HG02610 (cell line): ENCODE measurements around the gene WDR88.

Experiments
- ATAC-seq: cut with Tn5 transposase; IDR thresholded peaks from one replicate; pipeline ENCODE4 v1.9.1; 2021; ENCODE audit warnings: mild to moderate bottlenecking, moderate library complexity; ENCODE audit not compliant: unreplicated experiment

The WDR88 gene, protein sequence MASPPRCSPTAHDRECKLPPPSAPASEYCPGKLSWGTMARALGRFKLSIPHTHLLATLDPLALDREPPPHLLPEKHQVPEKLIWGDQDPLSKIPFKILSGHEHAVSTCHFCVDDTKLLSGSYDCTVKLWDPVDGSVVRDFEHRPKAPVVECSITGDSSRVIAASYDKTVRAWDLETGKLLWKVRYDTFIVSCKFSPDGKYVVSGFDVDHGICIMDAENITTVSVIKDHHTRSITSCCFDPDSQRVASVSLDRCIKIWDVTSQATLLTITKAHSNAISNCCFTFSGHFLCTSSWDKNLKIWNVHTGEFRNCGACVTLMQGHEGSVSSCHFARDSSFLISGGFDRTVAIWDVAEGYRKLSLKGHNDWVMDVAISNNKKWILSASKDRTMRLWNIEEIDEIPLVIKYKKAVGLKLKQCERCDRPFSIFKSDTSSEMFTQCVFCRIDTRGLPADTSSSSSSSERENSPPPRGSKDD

GRCh38 chr19:33132021-33132420, at the start of gene WDR88:
Gene WDR88 (plus strand): TSS chr19:33132114. CDS start chr19:33132170, 56 bp downstream.
- ATAC-seq = no peak

- ATAC-seq = no peak
Observed at GRCh38 chr19:33085570-33086128, 46.3 kb upstream of the WDR88 start.

- no peak for ATAC-seq
Observed at GRCh38 chr19:33086955-33087354, 45.0 kb upstream of the WDR88 start.

- no peak for ATAC-seq
Observed at GRCh38 chr19:33089010-33089409, 42.9 kb upstream of the WDR88 start.

GRCh38 chr19:33090179-33090578, 41.7 kb upstream of the WDR88 start:
- no peak for ATAC-seq

- no peak for ATAC-seq
Observed at GRCh38 chr19:33093420-33094210, 38.3 kb upstream of the WDR88 start.

- no peak for ATAC-seq
Observed at GRCh38 chr19:33094436-33095067, 37.4 kb upstream of the WDR88 start.

- ATAC-seq = no peak
Observed at GRCh38 chr19:33096005-33096404, 35.9 kb upstream of the WDR88 start.

DNA sequence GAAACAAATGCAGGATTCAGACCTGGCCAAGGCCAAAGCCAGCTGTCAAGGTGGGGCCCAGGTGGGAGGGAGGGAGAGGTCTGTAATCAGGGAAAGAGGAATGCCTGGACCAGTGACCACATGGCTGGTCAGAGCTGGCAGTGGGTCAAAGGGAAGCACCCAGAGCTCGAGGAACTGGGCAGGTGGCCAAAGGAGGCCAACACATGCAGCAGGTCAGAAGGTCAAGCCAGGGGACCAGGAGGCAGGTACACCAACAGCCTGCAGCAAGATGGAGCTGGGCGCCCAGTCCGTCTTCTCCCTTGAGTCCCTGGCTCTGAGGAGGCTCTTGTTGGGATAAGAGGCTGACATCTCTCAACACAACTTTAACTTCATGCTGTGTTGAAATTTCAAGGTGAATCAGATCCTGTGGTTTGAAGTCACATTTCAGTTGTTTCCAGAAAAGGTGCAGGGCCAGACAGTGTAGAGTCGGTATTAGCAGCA, 33.8 kb upstream of the WDR88 start:
- ATAC-seq = no peak

GRCh38 chr19:33100894-33101644, 30.8 kb upstream of the WDR88 start:
- no peak for ATAC-seq

DNA sequence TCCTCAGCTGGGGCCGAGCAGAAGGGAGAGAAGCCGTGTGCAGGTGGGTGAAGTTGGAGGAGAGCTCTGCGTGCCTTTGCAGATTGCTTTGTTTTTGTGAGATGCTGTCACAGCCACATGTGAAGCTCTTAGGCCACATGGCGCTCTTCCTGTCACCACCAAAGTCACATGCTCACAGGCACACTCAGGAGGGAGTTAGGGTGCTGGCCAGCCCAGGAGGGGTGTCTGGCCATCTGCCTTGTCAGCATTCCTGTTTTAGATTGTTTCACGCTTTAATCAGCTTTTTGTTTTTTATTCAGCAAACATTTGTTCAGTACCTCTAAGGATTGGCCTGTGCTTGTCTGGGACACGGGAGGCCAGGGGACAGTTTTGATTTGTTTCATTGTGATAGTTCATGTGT, 29.0 kb upstream of the WDR88 start:
- no peak for ATAC-seq

DNA sequence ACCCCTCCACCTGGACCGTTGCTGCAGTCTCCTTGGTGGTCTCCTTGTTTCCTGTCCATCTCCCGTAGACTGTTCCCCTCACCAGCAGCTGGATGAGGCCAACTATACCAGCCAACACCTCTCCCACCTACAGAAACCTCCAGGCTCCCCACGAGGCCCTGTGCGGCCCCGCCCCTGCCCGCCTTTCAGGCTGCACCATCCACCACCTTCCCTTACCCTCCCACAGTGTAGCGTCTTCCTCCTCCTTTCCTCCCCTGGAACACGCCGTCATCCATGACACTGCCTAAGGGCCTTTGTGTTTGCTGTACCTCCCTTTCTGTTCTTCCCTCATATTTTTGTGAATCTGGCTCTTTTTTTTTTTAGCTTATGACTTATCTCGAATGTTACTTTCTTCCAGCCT, 23.8 kb upstream of the WDR88 start:
- no peak for ATAC-seq

- no peak for ATAC-seq
Observed at GRCh38 chr19:33110137-33110910, 21.6 kb upstream of the WDR88 start.

DNA sequence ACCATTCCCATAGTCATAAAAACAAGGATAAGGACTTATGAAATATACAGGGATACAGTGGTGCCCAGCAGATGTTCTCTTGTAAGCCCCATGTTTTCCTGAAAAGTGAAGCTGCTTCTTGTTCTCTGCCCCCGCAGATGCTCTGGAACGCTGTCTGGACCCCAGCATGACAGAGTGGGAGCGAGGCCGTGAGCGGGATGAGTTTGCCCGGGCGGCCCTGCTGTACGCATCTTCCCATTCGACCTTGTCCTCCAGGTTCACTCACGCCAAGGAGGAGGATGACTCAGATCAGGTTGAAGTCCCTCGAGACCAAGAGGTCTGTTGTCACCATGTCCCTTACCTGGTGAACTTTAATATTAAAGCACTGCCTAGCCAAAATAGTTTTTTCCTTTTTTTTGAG, 20.3 kb upstream of the WDR88 start:
- ATAC-seq = no peak

GRCh38 chr19:33114312-33114711, 17.6 kb upstream of the WDR88 start:
- no peak for ATAC-seq

DNA sequence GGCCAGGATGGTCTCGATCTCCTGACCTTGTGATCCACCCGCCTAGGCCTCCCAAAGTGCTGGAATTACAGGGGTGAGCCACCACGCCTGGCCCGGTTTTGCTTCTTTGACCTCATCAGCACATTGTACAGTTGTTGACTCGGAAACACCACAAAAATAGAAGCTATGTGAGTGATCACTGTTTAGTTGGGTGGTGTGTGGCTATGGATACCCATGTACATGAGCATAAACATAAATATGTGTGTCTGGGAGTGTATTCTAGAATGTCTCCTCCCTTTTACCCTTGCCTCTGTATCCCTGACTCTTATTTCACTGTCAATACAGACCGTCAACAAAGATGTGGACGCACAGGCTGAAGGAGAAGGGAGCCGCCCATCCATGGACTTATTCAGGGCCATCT, 14.4 kb upstream of the WDR88 start:
- no peak for ATAC-seq

DNA sequence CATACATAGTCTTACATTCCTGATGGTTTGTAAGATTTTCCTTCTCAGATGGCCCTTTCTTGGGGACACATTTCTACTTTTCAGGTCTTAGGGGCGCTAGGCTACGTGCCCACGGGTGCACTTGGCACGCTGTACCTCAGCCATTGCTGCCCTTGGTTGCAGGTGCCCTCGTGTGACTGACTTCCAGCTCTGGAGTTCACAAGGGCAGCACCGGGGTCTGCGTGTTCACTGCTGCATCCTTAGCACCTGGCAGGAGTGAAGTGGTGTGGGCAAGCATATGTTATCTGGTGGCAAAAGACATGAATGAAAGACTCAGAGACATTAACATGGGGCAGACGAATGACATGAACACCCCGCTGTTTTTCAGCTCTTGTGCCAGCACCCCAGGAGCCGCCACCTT, 13.3 kb upstream of the WDR88 start:
- ATAC-seq = no peak

DNA sequence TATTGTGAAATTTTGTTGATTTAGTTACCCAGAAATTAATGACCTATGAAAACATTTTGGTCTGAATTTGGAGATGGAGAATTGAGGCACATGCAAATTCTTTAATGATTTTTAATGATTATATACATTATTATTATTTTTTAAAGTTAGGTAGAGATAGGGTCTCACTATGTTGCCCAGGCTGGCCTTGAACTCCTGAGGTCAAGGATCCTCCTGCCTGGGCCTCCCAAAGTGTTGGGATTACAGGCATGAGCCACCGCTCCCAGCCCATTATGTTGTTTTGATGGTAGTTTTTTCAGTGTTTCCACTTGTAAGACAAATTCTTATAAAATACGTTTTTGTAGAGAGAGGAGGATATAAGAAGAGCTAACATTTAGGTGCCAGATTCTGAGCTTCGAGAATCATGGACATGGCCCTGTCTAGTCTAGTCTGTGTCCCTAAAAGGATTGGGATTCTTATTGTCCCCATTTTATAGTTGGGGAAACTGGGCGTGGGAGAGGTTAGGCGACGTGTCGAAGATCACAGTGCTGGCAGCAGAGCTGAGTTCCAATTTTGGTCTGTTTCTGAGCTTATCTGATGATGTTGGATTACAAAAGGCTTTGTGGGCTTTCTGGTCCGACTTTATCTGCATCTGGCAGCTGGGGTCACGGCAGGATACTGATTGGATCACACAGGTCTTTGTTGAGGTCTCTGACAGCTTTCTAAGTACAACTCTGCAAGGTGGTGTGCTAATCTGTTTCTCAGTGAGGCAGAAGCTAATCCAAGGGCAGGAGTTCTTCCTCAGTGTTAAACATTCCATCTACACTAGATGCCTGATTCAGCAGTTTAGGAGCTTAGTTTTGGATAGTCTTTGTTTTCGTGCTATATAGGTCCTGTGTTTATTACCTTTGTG, 7.5 kb upstream of the WDR88 start:
- ATAC-seq = no peak

DNA sequence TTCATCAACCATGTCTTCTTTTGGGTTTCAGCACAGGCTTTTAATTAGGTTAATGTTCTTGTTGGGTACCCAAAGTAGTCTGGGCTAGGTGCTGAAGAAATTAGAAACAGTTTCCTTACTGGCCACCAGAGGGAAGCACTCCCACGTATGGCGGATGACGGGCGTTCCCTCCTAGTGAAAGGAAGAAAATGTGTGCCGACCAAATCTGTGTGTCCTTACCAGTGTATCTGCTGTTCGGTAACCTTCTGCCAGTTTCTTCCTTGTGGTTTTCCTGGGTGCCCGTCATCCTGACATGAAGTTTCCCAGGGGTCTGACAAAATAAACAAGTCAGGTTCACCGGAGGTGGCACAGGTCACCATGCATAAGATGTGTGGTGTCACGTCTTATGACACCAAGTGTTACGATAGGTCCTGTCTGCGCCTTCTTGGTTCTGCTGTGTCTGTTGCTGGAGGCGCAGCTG, 6.0 kb upstream of the WDR88 start:
- no peak for ATAC-seq
